ENCODE data around the gene ACTL10.

The ACTL10 gene

GRCh38 chr20:33676121-33676520, 9.4 kb downstream of the ACTL10 start:
- no peak for DNase-seq (ENCODE audit: low spot score)
- no peak for FAIRE-seq

GRCh38 chr20:33676652-33677645, 10.2 kb downstream of the ACTL10 start:
- FAIRE-seq (no peak), DNase-seq (ENCODE audit: low spot score) (no peak)

GRCh38 chr20:33677991-33678702, 11.4 kb downstream of the ACTL10 start:
- FAIRE-seq (no peak), DNase-seq (ENCODE audit: low spot score) (no peak)

- DNase-seq (ENCODE audit: low spot score) (no peak), FAIRE-seq (no peak)
Observed at GRCh38 chr20:33679758-33680485, 13.2 kb downstream of the ACTL10 start.

- DNase-seq (ENCODE audit: low spot score): no peak
- no peak for FAIRE-seq
Observed at GRCh38 chr20:33680686-33681085, 13.9 kb downstream of the ACTL10 start.

GRCh38 chr20:33681288-33681687, 14.5 kb downstream of the ACTL10 start:
- FAIRE-seq (no peak), DNase-seq (ENCODE audit: low spot score) (no peak)

- DNase-seq (ENCODE audit: low spot score): no peak
- no peak for FAIRE-seq
Observed at GRCh38 chr20:33681728-33682353, 15.1 kb downstream of the ACTL10 start.

GRCh38 chr20:33684533-33685327, 18.0 kb downstream of the ACTL10 start:
- DNase-seq (ENCODE audit: low spot score): no peak
- FAIRE-seq: no peak

GRCh38 chr20:33685328-33686099, 18.8 kb downstream of the ACTL10 start:
- FAIRE-seq (no peak), DNase-seq (ENCODE audit: low spot score) (peak; percentile 5)

- DNase-seq (ENCODE audit: low spot score) (peak; percentile 85), FAIRE-seq (no peak)
Observed at GRCh38 chr20:33686100-33686983, 19.6 kb downstream of the ACTL10 start, which contains the start of gene E2F1. TSS of gene E2F1 (minus strand) at chr20:33686385. CDS start at chr20:33686264, 121 bp downstream.

- no peak for FAIRE-seq
Observed at GRCh38 chr20:33686984-33687366, 20.2 kb downstream of the ACTL10 start.

GRCh38 chr20:33687370-33687915, 20.7 kb downstream of the ACTL10 start:
- DNase-seq (ENCODE audit: low spot score) (peak; percentile 42), FAIRE-seq (no peak)

More at GRCh38 chr20:33686984-33687366, 20.2 kb downstream of the ACTL10 start:
- no peak for DNase-seq (ENCODE audit: low spot score)

GRCh38 chr20:33687993-33688937, 21.5 kb downstream of the ACTL10 start:
- no peak for FAIRE-seq
- no peak for DNase-seq (ENCODE audit: low spot score)

- no peak for DNase-seq (ENCODE audit: low spot score)
- FAIRE-seq: no peak
Observed at GRCh38 chr20:33688938-33689424, 22.2 kb downstream of the ACTL10 start.

GRCh38 chr20:33689493-33689892, 22.8 kb downstream of the ACTL10 start:
- no peak for DNase-seq (ENCODE audit: low spot score)
- FAIRE-seq: no peak

- DNase-seq (ENCODE audit: low spot score) (no peak), FAIRE-seq (no peak)
Observed at GRCh38 chr20:33689973-33690372, 23.2 kb downstream of the ACTL10 start.

- FAIRE-seq (no peak), DNase-seq (ENCODE audit: low spot score) (no peak)
Observed at GRCh38 chr20:33693289-33693688, 26.5 kb downstream of the ACTL10 start.

All from RCC 7860 (cell line).